Adrenal gland (tissue), 5 donors: ENCODE results near the gene PTPRH.

Source experiments
- POLR2A ChIP-seq, 2 donors: fragments of 450-650 bp; IDR thresholded peaks; one replicate each; pipeline ENCODE4 v1.6.1; 2017; ENCODE audit warnings: antibody characterized with exemption in 2 of 2, mild to moderate bottlenecking in 2 of 2, moderate library complexity in 1 of 2
- TF ChIP-seq, protein P1 (sequence below), 6 experiments: fragments of 450-650 bp in 4 of 6; fragments of 200-600 bp in 2 of 6; sonication (generic) in 1 of 6; IDR thresholded peaks; 1 replicate in 5 of 6; 2 replicates in 1 of 6; pipeline versions ENCODE4 v1.5.1 to v1.8.0; 2016 to 2021; ENCODE audit warnings: antibody characterized with exemption in 6 of 6, mild to moderate bottlenecking in 2 of 6, moderate library complexity in 1 of 6
- donor health status: DM: no; HTN: no; CAD: no.

- TF ChIP-seq, protein P1, sequence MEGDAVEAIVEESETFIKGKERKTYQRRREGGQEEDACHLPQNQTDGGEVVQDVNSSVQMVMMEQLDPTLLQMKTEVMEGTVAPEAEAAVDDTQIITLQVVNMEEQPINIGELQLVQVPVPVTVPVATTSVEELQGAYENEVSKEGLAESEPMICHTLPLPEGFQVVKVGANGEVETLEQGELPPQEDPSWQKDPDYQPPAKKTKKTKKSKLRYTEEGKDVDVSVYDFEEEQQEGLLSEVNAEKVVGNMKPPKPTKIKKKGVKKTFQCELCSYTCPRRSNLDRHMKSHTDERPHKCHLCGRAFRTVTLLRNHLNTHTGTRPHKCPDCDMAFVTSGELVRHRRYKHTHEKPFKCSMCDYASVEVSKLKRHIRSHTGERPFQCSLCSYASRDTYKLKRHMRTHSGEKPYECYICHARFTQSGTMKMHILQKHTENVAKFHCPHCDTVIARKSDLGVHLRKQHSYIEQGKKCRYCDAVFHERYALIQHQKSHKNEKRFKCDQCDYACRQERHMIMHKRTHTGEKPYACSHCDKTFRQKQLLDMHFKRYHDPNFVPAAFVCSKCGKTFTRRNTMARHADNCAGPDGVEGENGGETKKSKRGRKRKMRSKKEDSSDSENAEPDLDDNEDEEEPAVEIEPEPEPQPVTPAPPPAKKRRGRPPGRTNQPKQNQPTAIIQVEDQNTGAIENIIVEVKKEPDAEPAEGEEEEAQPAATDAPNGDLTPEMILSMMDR (IDR thresholded peaks at IDR 0.05) = no peak
- no peak for TF ChIP-seq POLR2A (IDR thresholded peaks at IDR 0.05)
These were observed 64.1 kb downstream of the PTPRH start for GRCh38 chr19:55145232-55145631.
